Activated CD8-positive, alpha-beta memory T cell treated with anti-CD3 and anti-CD28 coated beads, Interleukin-2, amount 50 U/mL, for 1 hour (primary cell): ENCODE data around the gene RECK.

Source experiments
- DNase-seq: peaks from one replicate; pipeline ENCODE4 v3.0.0-alpha.2; 2020; ENCODE audit errors: extremely low read depth

Gene RECK

DNA sequence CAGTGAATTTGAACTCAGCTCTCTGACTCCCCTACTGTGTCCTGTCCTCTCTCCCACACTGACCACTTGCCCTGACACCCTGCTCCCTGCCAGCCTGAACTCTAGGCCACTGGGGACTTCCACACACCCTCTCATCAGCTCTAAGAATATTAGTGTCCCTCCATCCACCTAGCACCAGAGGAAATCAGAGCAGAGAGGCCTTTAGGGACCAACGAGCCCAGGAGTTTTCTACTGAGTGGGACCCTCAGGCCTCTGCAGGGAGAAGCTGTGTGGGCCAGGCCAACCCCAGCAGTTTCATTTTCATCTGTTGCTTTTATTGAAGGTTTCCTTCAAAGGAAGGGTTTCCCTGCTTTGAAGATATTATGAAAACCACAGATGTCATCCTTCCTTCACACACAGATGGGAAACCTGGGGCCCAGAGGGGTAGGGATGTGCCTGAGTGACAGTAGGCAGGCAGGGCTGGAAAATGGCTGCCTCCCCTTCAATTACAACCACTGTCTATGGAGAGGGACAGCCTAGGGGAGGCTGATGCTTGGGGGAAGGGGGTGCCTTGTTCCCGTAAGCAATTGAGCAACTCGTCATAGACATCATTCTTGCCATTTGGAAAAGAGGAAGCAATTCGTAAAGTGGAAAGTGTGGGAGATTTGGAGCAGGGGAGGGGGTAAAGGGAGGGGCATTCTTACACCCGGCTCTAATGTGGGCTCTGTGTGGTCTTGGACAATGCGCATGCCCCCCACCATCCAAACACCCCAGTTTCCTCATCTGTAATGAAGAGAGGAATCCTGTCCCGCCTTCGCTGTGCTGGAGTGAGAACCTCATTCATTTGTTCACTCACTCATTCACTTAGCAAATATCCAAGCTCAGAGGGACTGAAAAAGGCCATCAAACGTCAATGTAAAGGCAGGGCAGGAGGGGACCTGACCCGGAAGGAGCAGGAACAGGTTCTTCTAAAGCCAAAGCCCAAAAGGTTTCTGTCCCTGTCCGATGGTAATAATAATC lies 103.7 kb downstream of the RECK start:
- DNase-seq = no peak

- no peak for DNase-seq
Observed at GRCh38 chr9:36141288-36141687, 104.6 kb downstream of the RECK start.

DNA sequence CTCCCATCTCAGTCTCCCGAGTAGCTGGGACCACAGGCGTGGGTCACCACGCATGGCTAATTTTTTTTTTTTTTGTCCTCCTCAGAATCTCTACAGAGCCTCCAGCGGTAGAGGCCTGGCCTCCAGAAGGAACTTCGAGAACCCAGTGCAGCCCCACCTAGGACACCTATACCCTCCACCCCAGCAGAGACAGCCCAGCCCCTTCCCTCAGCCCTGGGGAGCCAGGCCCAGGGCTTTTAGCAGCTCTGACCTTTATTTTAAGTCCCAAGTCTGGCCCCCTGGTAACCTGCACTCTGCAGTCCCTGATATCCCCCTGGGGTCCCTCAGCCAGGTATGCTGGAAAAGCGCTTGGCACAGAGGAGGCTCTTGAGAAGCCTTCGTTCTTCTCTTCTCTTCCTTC lies 105.0 kb downstream of the RECK start:
- no peak for DNase-seq

GRCh38 chr9:36142510-36143244 lies 106.0 kb downstream of the RECK start:
- DNase-seq = no peak

- DNase-seq = no peak
Observed at GRCh38 chr9:36143245-36143641, 106.5 kb downstream of the RECK start.

DNA sequence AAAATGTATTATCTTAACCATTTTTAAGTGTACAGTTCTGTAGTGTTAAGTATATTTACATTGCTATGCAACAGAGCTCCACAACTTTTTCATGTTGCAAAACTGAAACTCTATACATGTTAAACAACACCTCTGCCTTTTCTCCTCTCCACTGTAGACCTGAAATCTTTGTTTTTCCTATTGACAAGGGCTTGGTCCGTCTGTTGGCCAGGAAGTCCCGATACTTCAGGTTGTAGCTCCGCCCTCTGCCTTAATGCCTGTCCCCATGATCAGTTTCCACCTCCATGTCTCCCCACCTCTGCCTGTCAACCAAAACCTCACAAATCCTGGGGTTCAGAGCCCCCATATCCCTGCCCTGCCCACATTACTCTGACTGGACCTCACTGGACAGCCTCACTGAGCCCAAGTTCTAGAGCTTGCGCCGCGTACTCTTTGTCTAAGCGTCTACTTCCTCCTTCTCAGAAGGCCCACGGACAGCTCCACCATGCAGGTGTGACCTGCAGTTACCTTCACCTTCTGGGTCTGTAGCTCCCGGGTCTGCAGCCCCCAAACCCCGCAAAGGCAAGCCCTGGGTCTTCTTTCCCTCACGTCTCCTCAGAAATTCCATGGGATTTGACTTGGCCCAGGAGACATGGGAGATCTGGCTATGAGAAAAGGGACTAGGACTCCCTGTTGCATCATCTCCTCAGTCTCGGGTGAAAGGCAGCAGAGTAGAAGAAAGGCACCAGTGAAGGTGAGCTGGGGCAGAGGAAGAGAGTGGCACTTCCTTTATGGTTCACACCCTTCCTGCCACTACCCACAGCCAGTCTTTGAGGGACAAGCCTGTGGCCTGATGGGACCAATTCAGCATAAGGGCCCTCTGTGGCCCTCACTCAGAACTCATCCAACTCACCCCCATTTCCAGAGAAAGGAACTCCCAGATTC lies 107.9 kb downstream of the RECK start:
- no peak for DNase-seq

DNA sequence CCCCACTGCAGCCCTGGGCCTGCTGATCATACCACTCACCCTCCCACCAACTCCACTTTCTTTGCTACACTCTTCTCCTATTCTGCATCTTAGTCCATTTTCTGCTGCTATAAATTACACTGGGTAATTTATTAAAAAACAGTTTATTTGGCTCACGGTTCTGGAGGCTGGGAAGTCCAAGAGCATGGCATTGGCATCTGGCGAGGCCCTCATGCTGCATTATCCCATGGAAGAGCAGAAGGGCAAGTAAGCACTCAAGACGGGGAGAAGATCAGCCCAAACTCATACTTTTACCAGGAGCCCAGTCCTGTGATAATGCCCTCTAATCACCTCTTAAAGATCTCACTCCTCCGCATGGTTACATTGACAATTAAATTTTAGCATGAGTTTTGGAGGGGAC lies 109.3 kb downstream of the RECK start:
- DNase-seq = no peak

DNA sequence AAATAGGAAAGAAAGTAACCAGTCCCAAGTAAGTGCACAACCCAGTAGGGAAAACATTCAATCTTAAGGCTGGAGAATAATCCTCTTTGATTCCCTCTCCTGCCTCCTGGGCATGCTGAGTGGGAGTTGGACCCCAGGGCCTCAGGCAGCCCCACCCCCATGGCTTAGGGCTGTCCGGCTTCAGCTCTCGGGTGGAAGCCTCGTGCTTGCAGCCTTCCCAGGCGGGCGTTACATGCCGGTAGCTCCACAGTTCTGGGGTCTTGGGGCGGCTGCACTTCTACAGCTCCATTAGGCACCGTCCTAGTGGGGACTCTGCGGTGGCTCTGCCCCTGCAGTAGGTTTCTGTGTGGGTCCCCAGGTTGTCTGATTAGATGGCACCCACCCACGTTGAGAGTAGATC lies 109.9 kb downstream of the RECK start:
- no peak for DNase-seq

- no peak for DNase-seq
Observed at GRCh38 chr9:36147441-36148175, 110.9 kb downstream of the RECK start.

DNA sequence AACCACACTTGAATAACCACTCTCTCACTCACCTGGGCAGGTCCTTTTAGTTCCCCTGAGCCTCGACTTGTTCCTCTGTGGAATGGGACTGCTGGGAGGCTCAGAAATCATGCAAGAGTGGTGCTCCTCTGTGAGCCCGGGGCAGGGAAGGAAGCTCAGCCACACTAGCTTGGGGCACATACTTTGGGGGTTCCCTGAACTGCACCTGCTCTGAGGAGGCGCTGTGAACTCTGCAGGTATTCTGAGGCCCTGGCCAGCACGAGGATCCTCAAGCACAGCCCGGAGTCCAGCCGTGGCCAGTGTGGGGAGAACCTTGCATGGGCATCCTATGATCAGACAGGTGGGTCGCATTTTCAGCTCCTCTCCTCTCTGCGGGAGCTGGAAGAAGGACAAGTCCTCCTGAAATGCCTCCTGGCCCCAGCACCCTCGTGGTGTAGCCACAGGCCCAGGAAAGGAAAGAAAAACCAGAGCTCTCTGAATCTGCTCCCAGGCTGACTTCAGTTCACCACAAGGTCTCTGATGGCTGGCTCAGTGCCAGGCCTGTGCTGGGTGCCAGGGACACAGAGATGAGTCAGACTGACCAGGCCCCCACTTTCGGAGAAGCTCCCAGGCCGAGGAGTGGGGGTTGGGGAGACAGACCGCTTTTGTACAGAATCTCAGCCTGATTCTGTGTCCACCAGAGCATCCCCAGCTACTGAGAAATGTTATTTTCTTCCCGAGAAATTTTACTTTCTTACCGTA lies 111.8 kb downstream of the RECK start:
- peak; percentile 50 for DNase-seq

DNA sequence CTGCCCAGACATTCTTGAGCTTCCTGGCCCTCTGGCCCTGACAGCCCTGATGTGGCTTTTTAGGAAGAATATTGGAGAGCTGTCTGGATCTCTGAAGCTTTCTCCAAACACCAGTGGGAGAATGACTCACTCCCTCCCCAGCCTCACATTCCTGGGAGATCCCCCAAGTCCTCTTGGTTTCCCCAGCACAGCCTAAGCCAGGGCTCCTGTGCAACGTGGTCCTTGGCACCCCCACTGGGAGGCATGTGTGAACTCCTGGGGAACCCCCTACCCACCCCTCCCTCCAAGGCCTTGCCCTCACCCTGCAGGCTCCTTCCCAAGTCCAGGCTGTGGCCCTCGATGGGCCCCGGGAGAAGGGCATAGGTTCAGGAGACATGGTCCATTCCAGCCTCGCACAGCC lies 112.5 kb downstream of the RECK start:
- no peak for DNase-seq

DNA sequence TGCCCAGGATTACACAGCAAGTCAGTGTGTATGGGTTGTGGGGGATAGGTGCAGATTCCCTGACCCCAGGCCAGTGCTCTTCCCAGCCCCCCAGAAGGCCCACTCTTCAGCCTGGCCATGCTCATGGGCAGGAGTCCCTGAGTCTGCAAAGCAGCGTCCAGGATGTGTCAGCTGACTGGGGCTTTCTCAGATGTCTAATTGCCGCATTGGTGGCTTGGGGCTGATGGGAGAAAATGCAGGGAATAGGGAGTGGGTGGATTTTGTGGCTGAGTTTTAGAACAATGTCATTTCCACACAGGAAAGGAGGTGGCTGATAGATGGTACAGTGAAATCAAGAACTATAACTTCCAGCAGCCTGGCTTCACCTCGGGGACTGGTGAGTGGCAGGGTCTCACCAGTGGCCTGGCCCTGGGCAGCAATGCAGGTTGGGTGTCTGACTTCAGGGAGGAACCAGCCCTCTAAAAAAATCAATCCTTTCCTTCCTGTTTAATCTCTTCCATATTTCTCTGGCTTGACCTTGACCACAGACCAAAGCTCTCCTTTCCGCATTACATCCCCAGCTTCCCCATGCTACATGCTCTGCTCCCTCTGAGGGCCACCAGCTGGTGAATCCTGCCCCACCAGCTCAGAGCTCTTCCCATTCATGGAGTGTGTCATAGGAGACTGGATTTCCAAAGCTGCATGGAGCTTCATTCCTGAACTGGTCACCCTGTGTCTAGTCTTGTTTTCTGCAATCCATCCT lies 114.0 kb downstream of the RECK start:
- no peak for DNase-seq

DNA sequence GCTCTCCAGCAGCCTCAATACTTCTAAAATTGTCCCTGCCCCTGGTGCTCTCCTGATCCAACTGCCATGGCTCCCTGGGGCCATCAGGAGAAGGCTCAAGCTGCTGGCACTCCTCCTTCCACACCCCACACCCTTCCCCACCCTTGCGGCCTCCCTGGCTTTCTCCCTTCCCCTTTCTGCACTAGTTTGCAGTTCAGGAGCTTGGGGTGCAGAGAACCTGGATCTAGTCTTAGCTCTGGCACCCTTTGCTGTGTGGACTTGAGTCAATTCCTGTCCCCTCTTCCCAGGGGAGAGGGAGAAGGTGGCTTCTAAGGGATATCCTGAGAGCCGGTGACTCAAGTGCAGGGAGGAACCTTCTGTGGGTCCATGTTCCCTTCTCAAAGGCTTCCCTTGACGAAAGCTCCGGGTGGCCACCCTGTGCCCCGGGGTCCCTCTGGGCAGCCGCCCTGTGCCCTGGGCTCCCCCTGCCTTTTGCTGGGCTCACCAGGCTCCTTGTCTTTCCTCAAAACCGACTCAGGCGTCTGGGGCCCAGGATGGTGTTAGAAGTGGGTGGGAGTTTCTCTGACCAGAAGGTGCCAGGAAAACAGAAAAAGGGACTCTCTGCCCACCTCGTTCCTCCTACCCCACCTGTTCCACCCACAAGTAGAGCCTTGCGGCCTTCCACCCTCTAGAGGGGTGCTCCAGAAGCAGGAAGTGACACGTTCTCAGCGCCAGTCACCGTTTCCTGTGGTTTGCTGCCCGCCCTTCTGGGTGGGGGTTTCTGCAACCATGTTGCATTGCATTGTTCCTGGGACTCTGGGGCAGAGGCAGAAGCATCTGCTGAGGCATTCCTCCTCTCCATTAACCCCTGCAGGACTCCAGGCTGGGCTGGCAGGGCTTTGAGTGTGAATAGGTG lies 114.8 kb downstream of the RECK start:
- peak; percentile 83 for DNase-seq

DNA sequence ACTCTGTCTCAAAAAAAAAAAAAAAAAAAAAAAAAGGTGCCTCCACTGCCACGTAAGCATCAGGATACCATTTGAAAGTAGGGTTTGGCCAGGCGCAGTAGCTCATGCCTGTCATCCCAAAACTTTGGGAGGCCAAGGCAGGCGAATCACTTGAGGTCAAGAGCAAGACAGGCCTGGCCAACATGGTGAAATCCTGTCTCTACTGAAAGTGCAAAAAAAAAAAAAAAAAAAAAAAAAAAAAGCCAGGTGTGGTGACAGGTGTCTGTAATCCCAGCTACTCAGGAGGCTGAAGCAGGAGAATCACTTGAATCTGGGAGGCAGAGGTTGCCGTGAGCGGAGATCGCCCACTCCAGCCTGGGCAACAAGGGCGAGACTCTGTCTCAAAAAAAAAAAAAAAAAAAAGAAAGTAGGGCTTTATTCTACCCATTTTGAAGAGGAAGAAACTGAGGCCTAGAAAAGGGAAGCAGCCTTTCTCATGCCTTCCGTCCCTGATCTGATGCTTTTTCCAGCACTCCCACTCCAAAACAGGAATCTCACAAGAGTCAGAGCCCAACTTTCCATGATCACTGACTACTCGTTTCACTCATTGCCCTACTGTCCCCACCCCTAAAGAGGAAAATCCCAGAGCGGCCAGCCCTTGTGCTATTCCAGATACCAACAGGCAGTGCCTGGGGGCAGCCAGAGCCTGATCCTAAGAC lies 116.2 kb downstream of the RECK start:
- DNase-seq = no peak

DNA sequence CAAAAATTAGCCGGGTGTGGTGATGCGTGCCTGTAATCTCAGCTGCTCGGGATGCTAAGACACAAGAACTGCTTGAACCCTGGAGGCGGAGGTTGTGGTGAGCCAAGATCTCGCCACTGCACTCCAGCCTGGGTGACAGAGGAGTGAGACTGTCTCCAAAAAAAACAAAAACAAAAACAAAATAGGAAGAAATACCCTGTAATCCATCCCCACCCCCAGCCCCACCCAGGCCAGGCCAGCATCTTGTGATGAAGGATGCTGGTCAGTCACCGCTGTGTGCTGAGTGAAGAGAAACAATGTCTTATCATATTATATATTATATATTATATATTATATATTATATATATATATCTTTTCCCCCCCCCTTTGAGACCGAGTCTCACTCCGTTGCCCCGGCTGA lies 117.0 kb downstream of the RECK start:
- no peak for DNase-seq

DNA sequence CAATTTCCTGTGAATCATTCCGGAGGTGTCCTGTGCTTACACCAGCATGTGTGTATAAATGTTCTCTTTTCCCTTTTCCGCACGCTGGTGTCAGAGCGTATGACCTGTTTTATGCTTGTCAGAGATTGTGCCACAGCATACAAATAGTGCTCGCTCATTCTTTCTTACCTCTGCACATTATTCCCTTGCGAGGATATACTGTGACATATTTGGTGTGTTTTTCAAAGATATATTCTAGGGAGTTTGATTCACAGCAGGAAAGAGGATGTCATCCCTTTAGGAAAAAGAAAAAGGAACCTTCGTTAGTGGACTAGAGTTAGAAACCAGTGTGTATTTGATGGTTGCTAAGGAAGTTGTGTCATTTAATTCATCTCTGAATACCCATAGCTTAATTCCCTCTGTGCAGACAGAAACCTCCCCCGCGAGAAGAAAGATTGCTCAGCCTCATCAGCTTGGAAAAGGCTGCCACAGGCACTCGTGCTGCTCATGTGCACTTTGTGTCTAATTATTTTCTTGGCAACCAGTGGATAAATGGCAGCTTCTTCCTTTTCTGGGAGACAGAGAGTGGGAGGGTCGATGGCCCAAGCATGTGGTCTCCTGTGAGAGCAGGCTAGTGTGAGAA lies 117.7 kb downstream of the RECK start:
- no peak for DNase-seq

- no peak for DNase-seq
Observed at GRCh38 chr9:36156116-36156515, 119.4 kb downstream of the RECK start.

- DNase-seq = no peak
Observed at GRCh38 chr9:36158122-36158521, 121.4 kb downstream of the RECK start.
